Measurements from ENCODE around the gene RNF182. TPM values are rescaled to one million over a fixed set of nuclear protein-coding genes. Genes with fewer than 3 reads are reported as not detected.

Gene RNF182
- total and polyA plus RNA-seq, 7 donors, result 0.01 to 0.09 (median 0.04) TPM; not detected in 3

- 87 to 97% (median 89%) methylated on average over 5 of the region's 5 CpGs for WGBS, 3 donors
- H3K27ac ChIP-seq, result no peak overlapping the region
- intact Hi-C loops (cut with DNase I), result no loop called here
Measured at GRCh38 chr6:14022673-14023072, 97.9 kb downstream of the RNF182 start.

GRCh38 chr6:14023855-14024254, 99.1 kb downstream of the RNF182 start:
- H3K27me3 ChIP-seq (ENCODE audit: insufficient read depth in 3 of 3, low read length in 2 of 3), result peaks cover 0 to 12% (median 0%) of the 10 kb centered on the region in 3 donors
- no peak for DNase-seq
- no peak for ATAC-seq
- no peaks in the 10 kb centered on the region for H3K36me3 ChIP-seq (ENCODE audit: insufficient read depth in 1 of 2, low read depth in 1 of 2)
- H3K4me3 ChIP-seq, result no peak overlapping the region
- no peaks in the 10 kb centered on the region for H3K4me1 ChIP-seq
- TF ChIP-seq, protein P1, sequence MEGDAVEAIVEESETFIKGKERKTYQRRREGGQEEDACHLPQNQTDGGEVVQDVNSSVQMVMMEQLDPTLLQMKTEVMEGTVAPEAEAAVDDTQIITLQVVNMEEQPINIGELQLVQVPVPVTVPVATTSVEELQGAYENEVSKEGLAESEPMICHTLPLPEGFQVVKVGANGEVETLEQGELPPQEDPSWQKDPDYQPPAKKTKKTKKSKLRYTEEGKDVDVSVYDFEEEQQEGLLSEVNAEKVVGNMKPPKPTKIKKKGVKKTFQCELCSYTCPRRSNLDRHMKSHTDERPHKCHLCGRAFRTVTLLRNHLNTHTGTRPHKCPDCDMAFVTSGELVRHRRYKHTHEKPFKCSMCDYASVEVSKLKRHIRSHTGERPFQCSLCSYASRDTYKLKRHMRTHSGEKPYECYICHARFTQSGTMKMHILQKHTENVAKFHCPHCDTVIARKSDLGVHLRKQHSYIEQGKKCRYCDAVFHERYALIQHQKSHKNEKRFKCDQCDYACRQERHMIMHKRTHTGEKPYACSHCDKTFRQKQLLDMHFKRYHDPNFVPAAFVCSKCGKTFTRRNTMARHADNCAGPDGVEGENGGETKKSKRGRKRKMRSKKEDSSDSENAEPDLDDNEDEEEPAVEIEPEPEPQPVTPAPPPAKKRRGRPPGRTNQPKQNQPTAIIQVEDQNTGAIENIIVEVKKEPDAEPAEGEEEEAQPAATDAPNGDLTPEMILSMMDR (IDR thresholded peaks at IDR 0.05), result no peak
- whole genome bisulfite sequencing, 3 donors, result 71 to 77% (median 76%) methylated on average over 3 of the region's 3 CpGs
- intact Hi-C loops (cut with DNase I), result no loop called here
- no peaks in the 10 kb centered on the region for H3K9me3 ChIP-seq
- no peak overlapping the region for H3K27ac ChIP-seq

More at GRCh38 chr6:14022673-14023072, 97.9 kb downstream of the RNF182 start:
- ATAC-seq (no peak), DNase-seq (no peak)
- Histone ChIP-seq H3K4me3 (no peak overlapping the region), H3K27me3 (ENCODE audit: insufficient read depth in 3 of 3, low read length in 2 of 3) (peaks cover 0 to 7% (median 0%) of the 10 kb centered on the region in 3 donors), H3K4me1 (no peaks in the 10 kb centered on the region), H3K36me3 (ENCODE audit: insufficient read depth in 1 of 2, low read depth in 1 of 2) (no peaks in the 10 kb centered on the region), H3K9me3 (no peaks in the 10 kb centered on the region)
- TF ChIP-seq, protein P1 (IDR thresholded peaks at IDR 0.05), result no peak

GRCh38 chr6:14025160-14025559, 100.4 kb downstream of the RNF182 start:
- ATAC-seq (no peak), DNase-seq (no peak)
- TF ChIP-seq, protein P1 (IDR thresholded peaks at IDR 0.05), result no peak
- Histone ChIP-seq H3K4me3 (no peak overlapping the region), H3K36me3 (ENCODE audit: insufficient read depth in 1 of 2, low read depth in 1 of 2) (no peaks in the 10 kb centered on the region), H3K9me3 (no peaks in the 10 kb centered on the region), H3K4me1 (no peaks in the 10 kb centered on the region), H3K27ac (no peak overlapping the region), H3K27me3 (ENCODE audit: insufficient read depth in 3 of 3, low read length in 2 of 3) (peaks cover 0 to 12% (median 0%) of the 10 kb centered on the region in 3 donors)
- WGBS, 3 donors, result 79 to 90% (median 84%) methylated on average over 8 of the region's 8 CpGs
- intact Hi-C loops (cut with DNase I), result no loop called here

GRCh38 chr6:14026831-14027539, 102.2 kb downstream of the RNF182 start:
- no peak overlapping the region for H3K27ac ChIP-seq
- intact Hi-C loops (cut with DNase I), result no loop called here

More at GRCh38 chr6:14026831-14027539, 102.2 kb downstream of the RNF182 start:
- TF ChIP-seq, protein P1 (IDR thresholded peaks at IDR 0.05), result no peak
- DNase-seq (no peak), ATAC-seq (peak in 1 of 4 donors; percentile 19)
- H3K27me3 ChIP-seq (ENCODE audit: insufficient read depth in 3 of 3, low read length in 2 of 3), result peaks cover 0 to 12% (median 0%) of the 10 kb centered on the region in 3 donors
- no peaks in the 10 kb centered on the region for H3K4me1 ChIP-seq
- no peaks in the 10 kb centered on the region for H3K36me3 ChIP-seq (ENCODE audit: insufficient read depth in 1 of 2, low read depth in 1 of 2)
- no peak overlapping the region for H3K4me3 ChIP-seq
- 24 to 27% (median 27%) methylated on average over 9 of the region's 9 CpGs for WGBS, 3 donors
- H3K9me3 ChIP-seq, result no peaks in the 10 kb centered on the region

All from psoas muscle (tissue), 8 donors.